ENCODE data around the gene SUV39H1.
"Not testable (repeated sequence)": the region's sequence is repeated elsewhere in the genome, so short reads cannot be mapped to it uniquely, and the experiment has no call there.

The SUV39H1 gene, protein sequence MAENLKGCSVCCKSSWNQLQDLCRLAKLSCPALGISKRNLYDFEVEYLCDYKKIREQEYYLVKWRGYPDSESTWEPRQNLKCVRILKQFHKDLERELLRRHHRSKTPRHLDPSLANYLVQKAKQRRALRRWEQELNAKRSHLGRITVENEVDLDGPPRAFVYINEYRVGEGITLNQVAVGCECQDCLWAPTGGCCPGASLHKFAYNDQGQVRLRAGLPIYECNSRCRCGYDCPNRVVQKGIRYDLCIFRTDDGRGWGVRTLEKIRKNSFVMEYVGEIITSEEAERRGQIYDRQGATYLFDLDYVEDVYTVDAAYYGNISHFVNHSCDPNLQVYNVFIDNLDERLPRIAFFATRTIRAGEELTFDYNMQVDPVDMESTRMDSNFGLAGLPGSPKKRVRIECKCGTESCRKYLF

DNA sequence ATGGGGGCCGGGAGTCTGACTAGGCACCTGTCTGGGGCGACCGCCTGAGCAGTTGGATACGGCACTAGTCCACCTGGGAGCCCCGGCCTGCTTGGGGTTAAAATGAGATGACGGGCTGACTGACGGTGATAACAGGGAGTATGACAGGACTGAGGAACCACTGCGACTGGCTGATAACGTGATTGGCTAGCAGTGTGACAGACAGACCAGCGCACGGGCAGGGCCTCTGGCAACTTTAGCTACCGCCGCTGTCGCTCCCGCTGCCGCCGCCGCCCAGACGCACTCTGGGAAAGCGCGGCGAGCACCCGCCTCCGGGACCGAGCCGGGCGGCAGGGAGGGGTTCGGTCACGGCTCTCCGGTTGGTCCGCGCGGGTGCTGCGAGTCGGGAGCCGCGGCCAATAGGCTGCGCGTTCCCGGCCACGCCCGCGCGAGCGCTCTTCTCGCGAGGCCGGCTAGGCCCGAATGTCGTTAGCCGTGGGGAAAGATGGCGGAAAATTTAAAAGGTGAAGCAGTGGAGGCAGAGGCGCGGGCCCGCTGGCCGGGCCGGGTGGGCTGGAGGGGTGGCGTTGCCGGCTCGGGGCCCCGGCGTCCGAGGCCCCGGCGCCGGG, at the start of gene SUV39H1:
SUV39H1 (plus strand) TSS at position 434 of the 608 bp plus-strand sequence; CDS start at position 485, 51 bp downstream.
- peak; percentile 96 for DNase-seq (ENCODE audit: low spot score)

DNA sequence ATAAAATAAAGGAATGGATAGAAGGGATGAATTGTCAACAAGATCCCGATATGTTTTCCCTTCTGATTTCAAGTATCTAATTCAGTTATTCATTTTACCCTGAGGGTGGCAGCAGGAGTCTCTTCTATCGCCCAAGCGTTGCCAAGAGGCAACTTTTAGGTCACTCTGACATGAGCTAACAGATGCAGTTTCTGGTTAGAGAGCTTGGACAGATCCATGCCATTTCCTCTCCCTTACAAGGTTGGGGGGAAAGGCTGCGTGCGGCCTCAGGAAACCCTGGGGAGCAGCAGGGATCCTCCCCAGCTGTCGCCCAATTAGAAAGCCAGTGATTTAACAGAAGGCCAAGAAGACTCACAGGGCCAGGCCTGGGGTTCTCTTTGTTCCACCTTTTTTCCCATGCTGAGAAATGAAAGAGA, 48.2 kb upstream of the SUV39H1 start:
- DNase-seq (ENCODE audit: low spot score): peak; percentile 54

DNA sequence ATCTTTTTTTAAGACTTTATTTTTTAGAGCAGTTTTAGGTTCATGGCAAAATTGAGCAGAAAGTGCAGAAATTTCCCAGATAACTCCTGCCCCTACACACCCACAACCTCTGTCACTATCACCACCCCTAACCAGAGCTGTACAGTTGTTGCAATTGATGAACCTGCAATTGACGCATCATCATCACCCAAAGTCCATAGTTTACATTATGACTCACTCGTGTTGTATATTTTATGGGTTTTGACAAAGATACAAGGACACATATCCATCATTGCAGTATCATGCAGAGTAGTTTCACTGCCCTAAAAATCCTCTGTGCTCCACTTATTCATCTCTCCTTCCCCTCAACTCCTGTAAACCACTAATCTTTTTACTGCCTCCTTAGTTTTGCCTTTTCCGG, 47.4 kb upstream of the SUV39H1 start:
- no peak for DNase-seq (ENCODE audit: low spot score)

DNA sequence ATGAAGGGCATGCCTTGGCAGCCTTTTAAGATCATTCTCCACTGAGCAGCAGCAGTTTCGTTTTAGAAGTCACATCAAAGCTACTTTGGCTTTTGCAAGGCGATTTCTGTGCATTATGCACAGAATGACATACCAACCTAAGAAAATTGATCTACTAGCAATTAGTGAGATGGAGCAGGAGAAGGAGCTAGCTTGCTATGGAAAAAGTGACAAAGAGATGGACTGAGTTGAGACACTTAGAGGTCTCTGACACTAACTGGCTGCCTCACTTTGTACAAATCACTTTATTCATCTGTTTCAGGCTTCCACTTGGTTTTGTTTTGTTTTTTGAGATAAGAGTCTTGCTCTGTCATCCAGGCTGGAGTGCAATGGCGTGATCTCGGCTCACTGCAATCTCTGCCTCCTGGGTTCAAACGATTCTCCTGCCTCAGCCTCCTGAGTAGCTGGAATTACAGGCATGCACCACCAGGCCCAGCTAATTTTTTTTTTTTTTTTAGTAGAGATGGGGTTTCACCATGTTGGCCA, 44.4 kb upstream of the SUV39H1 start:
- not testable (repeated sequence) for DNase-seq (ENCODE audit: low spot score)

DNA sequence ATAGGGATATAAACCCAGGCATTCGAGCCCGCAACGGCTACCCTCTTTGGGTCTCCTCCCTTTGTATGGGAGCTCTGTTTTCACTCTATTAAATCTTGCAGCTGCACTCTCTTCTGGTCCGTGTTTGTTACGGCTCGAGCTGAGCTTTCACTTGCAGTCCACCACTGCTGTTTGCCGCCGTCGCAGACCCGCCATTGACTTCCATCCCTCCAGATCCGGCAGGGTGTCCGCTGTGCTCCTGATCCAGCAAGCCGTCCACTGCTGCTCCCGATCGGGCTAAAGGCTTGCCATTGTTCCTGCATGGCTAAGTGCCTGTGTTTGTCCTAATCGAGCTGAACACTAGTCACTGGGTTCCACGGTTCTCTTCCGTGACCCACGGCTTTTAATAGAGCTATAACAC, 41.8 kb upstream of the SUV39H1 start:
- DNase-seq (ENCODE audit: low spot score): not testable (repeated sequence)

DNA sequence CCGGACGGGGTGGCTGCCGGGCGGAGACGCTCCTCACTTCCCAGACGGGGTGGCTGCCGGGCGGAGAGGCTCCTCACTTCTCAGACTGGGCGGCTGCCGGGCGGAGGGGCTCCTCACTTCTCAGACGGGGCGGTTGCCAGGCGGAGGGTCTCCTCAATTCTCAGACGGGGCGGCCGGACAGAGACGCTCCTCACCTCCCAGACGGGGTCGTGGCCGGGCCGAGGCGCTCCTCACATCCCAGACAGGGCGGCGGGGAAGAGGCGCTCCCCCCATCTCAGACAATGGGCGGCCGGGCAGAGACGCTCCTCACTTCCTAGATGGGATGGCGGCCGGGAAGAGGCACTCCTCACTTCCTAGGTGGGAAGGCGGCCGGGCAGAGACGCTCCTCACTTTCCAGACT, 36.8 kb upstream of the SUV39H1 start:
- DNase-seq (ENCODE audit: low spot score): not testable (repeated sequence)

DNA sequence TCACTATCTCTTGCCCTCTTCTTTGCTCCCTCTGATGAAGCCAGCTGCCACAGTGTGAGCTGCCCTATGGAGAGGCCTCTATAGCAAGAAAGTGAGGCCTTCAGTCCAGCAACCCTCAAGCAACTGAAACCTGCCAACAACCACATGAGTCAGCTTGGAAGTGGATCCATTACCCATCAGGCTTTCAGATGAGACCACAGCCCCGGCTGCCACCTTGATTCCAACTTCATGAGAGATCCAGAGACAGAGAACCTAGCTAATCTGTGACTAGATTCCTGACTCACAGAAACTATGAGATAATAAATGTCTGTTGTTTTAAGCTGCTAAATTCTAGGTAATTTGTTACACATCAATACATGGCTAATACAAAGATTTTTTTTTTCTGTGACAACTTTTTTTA, 33.3 kb upstream of the SUV39H1 start:
- DNase-seq (ENCODE audit: low spot score): no peak

DNA sequence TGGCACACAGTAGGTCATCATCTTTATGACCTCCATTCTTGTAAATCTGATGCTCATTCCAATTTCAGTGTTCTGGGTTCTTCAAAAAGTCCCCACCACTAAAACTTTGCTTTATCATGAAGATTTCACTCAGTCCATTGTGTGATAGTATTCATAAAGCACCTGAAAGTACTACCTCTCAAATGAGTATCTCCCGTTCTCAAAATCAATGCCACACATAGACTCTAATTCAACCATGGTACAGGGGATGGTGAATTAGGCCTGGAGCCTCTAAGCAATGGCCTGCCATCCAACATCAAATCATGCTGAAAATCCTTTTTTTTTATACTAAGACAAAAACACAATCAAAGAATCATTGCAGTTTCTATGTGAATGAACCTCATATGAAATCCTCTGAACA, 32.4 kb upstream of the SUV39H1 start:
- no peak for DNase-seq (ENCODE audit: low spot score)

DNA sequence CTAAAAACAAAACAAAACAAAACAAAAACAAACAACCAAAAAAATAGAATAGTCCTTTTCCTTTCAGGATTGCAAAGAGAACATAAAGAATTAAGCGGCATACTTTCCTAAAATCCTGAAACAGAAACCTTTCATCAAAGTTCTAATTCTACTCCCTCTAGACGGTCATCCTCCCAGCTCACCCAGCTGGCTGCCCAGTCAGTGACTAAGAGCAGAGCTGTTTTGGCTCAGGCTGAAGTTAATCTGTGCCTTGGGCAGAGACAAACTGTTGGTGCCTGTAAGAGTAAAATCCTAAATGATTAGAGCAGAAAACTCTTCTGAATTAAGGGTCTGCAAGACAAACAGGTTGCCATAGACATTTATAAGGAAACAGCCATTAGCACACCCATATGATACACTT, 30.5 kb upstream of the SUV39H1 start:
- DNase-seq (ENCODE audit: low spot score): peak; percentile 60

DNA sequence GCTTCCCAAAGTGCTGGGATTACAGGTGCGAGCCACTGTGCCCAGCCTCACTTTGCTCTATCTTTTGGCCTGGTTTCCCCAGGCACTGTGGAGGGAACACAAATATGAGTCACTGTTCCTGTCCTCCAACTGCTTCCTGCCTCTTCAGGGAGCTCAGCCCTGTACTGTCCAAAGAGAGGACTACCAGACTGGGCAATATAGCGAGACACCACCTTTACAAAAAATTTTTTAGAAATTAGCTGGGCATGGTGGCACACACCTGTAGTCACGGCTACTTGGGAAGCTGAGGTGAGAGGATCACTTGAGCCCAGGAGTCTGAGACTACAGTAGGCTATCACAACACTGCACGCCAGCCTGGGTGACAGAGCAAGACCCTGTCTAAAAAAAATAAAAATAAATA, 29.9 kb upstream of the SUV39H1 start:
- DNase-seq (ENCODE audit: low spot score): no peak

DNA sequence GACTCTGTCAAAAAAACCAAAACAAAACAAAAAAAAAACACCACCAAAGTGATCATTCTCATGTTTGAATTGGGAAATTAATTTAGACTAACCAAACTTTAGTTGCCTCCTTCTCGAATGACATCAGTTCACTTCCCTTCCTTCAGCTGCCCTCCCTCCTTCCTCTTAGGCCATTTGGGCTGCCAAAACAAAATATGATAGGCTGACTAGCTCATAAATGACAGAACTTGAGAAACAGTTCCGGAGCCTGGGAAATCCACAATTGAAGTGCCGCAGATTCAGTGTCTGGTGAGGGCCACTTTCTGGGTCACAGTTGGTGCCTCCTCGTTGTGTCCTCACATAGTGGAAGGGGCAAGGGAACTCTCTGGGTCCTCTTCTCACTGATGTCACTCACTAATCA, 29.0 kb upstream of the SUV39H1 start:
- no peak for DNase-seq (ENCODE audit: low spot score)

DNA sequence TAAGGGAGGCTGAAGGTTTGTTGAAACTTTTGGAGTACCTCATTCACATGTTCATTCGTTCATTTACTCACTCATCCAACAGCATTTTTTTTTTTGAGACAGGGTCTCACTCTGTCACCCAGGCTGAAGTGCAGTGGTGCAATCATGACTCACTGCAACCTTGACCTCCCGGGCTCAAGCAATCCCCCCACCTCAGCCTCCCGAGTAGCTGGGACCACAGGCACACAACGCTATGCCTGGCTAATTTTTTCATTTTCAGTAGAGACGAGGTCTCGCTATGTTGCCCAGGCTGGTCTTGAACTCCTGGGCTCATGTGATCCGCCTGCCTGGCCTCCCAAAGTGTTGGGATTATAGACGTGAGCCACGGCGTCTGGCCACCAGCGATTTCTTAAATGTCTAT, 28.3 kb upstream of the SUV39H1 start:
- DNase-seq (ENCODE audit: low spot score): not testable (repeated sequence)

DNA sequence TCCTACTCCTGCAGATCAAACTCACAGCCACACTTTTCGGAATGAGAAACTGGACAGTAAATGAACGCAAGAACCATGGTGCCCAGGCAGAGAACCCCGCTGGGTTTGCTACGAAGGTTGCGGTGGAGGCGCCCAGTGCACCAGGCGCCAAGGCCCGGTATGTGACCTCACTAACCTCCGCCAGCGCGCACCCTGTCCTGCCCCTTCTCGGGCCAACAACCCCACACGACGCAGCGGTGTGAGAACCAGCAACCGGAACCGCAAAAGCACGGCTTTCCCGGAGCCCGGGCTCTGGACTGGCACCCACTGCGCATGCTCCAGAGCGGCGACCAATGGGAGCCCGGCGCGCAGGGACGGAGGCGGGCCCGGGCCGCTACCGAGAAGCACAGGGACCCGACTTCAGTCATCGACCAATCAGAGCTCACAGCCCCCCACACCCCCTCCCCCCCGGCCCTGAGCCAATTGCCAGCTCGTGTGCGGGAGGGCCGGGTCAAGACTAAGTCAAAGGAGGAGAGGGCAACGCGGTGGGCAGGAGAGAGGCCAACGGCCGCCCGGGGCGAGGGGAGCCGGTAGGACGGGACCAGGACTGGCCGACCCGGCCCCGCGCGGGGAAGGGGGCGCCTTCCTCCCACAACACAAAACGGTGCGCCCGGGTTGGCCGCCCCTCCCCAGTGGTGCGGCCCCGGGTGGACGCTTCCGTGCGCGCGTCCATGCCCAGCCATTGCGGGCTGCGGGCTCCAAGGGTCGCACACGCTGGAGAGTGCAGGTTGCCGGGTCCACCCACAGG, 20.2 kb upstream of the SUV39H1 start:
- DNase-seq (ENCODE audit: low spot score): peak; percentile 98

DNA sequence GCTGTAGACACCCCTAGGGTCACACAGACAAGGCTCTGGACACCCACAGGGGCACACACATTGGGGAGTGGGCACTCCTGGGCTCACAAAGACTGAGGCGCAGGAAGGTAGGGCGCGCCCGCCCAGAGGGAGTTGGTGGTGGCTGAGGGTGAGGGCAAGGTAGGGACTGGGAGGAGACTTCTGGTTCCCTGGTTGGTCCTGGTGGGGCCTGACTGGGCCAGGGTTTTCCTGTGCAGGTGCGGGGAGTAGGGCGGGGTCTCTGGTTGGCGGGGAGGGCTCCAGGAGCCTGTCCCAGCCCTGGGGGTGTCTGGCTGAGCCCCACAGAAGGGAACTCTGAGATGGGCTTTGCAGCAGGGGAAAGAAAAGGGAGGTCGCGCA, 19.7 kb upstream of the SUV39H1 start:
- DNase-seq (ENCODE audit: low spot score): no peak

DNA sequence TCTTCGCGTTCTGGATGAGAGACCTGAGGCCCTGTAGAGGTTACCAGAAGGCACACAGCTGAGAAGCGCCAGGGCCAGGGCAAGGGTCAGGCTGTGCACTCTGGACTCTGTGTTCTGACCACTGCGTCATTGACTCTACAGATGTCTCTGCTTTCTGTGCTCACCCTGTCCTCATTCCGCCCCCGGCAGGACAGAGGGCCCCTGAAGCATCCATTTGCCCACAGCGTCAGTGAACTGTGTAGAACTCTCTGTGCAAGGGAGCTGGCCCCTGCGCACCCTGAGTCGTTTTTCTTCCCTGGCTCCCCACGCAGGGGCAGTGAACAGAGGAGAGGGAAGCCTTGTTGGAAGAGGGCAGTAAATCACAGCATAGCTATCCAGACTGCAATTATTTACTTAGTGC, 19.0 kb upstream of the SUV39H1 start:
- no peak for DNase-seq (ENCODE audit: low spot score)

DNA sequence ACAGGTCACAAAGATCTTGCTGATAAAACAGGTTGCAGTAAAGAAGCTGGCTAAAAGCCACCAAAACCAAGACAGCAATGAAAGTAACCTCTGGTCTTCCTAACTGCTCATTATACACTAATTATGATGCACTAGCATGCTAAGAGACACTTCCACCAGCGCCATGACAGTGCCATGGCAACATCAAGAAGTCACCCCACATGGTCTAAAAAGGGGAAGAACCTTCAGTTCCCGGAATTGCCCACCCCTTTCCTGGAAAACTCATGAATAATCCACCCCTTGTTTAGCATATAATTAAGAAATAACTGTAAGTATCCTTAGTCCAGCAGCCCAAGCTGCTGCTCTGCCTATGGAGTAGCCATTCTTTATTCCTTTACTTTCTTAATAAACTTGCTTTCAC, 16.1 kb upstream of the SUV39H1 start:
- DNase-seq (ENCODE audit: low spot score): not testable (repeated sequence)

DNA sequence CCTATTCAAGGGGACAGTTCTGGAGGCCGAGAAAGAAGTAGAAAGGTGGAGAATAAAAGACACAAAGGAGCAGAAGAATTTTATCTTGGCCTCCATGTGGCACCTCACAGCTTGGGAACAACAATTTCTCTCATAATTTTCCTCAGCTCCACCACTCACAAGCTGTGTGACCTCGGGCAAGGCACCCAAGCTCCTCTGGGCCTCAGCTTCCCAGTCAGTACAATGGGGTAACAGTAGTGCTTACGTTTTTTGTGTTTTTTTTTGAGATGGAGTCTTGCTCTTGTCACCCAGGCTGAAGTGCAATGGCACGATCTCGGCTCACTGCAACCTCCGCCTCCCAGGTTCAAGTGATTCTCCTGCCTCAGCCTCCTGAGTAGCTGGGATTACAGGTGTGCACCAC, 15.6 kb upstream of the SUV39H1 start:
- DNase-seq (ENCODE audit: low spot score): not testable (repeated sequence)

DNA sequence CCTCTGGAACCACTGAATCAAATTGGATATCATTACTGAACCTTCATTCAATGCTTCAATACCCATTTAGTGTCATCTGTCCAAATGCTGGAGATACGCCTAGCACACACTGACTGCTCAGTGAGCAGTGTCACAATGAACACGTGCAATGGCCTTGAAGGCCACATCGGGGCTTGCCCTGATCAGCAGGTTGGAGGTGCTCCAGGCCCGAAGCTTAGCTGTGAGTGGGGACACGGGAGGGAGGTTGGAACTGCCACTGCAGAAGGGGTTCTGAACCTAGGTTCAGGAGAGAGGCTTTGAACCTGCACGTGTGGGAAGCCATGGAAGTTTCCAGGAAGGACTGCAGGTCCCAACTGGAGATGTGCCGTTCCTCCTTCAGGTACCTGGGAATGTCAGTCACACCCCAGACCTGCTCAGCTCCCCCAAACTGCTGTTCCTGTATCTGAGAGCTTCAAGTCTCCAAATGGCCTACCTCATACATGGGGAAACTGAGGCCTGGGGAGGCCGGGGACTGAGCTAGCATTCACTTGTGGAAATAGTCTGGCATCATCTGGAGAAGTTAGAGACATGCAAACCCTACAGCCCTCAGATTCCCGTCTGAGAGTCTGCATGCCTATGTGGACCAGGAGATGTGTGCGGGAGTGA, 14.9 kb upstream of the SUV39H1 start:
- no peak for DNase-seq (ENCODE audit: low spot score)

DNA sequence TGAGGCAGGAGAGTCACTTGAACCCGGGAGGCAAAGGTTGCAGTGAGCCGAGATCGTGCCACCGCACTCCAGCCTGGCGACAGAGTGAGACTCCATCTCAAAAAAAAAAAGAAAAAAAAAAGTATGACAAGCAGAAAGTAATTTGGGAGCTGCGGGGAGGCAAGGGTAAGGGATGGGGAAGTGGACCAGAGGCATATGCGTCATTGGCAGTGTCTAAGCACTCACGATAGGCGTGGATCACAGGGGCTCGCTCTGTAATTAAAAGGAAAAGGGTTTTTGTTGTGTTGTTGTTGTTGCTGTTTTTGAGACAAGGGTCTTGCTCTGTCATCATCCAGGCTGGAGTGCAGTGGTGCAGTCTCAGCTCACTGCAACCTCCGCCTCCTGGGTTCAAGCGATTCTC, 13.7 kb upstream of the SUV39H1 start:
- DNase-seq (ENCODE audit: low spot score): not testable (repeated sequence)

DNA sequence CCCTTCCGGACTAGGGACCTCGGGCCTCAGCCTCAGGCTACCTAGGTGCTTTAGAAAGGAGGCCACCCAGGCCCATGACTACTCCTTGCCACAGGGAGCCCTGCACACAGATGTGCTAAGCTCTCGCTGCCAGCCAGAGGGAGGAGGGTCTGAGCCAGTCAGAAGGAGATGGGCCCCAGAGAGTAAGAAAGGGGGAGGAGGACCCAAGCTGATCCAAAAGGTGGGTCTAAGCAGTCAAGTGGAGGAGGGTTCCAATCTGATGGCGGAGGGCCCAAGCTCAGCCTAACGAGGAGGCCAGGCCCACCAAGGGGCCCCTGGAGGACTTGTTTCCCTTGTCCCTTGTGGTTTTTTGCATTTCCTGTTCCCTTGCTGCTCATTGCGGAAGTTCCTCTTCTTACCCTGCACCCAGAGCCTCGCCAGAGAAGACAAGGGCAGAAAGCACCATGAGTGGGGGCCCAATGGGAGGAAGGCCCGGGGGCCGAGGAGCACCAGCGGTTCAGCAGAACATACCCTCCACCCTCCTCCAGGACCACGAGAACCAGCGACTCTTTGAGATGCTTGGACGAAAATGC, 13.0 kb upstream of the SUV39H1 start, which contains the start of gene WAS:
WAS (plus strand) TSS at position 389 of the 572 bp plus-strand sequence; CDS start at position 444, 55 bp downstream.
- DNase-seq (ENCODE audit: low spot score): no peak

DNA sequence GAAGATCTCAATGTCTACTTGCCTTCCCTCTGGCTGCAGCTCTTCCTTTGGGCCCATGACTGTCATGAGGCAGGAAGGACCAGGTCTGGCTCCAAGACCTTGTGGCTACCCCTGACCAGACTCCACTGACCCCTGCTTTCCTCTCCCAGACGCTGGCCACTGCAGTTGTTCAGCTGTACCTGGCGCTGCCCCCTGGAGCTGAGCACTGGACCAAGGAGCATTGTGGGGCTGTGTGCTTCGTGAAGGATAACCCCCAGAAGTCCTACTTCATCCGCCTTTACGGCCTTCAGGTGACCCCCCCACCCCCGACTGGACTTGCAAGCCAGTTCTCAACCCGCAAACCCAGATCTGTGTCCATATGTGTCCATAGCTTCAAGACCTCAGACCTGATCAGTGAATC, 12.4 kb upstream of the SUV39H1 start:
- DNase-seq (ENCODE audit: low spot score): no peak

DNA sequence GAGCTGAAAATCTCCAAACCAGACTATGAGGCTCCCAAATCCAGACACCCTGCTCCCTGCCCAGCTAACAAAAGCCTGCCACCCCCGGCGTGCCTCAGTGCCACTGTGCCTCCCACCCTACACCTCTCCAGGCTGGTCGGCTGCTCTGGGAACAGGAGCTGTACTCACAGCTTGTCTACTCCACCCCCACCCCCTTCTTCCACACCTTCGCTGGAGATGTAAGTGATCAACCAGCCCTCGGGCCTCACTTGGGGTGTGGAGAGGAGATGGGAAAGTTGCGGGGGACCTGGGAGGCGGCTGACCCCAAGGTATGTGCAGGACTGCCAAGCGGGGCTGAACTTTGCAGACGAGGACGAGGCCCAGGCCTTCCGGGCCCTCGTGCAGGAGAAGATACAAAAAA, 11.1 kb upstream of the SUV39H1 start:
- no peak for DNase-seq (ENCODE audit: low spot score)

All from AG20443 (cell line).